Renal cortical epithelial cell (primary cell): ENCODE data around the gene PNMA8B. TPM values are rescaled to one million over a fixed set of nuclear protein-coding genes. Genes with fewer than 3 reads are reported as not detected.
"Not testable (repeated sequence)": the region's sequence is repeated elsewhere in the genome, so short reads cannot be mapped to it uniquely, and the experiment has no call there.

ENCODE experiments used
- DNase-seq: peaks from one replicate; pipeline ENCODE4 v3.0.0-alpha.2; 2011; ENCODE audit warnings: low read depth
- total RNA-seq: library from RNA; depleted of rRNA; stranded (reverse); fragments of >200 nt; gene quantifications from 2 replicates; pipeline ENCODE4 v1.2.3, GENCODE V29; 2014

PNMA8B gene, protein sequence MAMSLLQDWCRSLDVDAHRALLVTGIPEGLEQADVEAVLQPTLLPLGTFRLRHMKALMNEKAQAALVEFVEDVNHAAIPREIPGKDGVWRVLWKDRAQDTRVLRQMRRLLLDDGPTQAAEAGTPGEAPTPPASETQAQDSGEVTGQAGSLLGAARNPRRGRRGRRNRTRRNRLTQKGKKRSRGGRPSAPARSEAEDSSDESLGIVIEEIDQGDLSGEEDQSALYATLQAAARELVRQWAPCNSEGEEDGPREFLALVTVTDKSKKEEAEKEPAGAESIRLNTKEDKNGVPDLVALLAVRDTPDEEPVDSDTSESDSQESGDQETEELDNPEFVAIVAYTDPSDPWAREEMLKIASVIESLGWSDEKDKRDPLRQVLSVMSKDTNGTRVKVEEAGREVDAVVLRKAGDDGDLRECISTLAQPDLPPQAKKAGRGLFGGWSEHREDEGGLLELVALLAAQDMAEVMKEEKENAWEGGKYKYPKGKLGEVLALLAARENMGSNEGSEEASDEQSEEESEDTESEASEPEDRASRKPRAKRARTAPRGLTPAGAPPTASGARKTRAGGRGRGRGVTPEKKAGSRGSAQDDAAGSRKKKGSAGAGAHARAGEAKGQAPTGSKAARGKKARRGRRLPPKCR
- total RNA-seq = 0.35 and 0.85 TPM in 2 replicates

DNA sequence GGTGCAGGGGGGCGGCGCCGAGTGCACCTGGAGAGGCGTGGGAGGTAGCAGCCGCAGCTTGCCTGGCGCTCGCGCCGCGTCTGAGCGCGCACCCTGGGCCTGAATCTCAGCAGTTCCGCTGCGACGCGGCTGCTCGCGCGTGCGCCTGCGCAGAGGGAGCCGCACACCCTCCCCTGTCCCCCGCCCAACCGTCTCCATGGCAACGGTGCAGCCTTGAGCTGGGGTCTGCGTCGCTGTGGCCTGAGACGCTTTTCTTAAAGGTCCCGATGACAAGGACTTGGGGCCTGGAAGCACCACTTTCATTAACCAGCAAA is at the start of gene PNMA8B:
Gene PNMA8B, minus strand, starts transcription at position 82 of the 314 bp plus-strand sequence. CDS start 402 bp downstream, outside the sequence.
- no peak for DNase-seq

DNA sequence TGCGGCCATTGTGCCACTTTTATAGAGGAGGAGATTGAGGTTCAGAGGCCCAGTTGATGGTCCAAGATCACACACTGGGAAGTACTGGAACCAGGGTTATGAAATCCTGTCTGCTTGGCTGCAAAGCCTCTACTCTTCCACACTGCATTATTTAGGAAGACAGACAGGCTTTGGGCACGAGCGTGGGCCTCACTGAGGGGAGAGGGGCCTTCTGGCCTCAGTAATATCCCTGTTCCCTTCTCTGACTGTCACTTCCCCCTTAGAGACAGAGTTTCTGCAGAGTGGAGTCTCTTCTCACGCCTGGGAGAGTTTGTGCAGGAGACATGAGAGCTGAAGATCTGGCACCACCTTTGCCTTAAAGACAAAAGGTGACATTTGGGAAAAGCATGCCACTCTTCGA is 49.0 kb upstream of the PNMA8B start:
- no peak for DNase-seq

DNA sequence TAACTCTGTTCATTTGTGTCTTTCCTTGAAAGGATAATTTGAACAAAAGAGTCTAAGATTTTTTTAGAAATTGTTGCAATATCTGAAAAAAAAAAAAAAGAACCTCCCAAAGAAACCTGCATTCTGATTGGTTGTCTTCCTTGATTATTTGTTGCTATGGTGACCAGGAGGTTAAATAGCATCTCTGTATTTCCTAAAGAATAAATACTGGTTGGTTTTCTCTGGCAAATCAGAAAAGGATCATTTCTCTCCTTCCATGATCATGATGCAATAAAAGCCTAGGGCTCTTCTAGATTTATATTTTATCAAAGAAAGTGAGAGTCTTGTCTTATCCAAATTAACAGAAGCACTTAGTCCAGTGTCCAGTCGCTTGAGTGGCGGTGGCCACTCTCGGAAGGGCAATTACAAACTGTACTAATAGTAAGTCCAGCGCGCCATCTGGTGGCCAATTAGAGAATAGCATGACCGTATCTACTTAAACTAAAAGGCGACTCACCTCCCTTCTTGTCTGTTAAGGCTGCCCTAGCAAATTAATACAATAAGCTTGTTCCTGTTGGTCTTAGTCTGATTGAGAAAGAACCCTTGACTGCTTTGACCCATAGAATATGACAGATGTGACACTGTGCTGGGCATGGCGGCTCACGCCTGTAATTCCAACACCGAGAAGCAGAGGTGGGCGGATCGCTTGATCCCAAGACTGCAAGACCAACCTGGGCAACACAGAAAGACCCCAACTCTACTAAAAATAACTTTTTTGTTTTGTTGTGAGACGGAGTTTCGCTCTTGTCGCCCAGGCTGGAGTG is 47.0 kb upstream of the PNMA8B start:
- peak; percentile 79 for DNase-seq

DNA sequence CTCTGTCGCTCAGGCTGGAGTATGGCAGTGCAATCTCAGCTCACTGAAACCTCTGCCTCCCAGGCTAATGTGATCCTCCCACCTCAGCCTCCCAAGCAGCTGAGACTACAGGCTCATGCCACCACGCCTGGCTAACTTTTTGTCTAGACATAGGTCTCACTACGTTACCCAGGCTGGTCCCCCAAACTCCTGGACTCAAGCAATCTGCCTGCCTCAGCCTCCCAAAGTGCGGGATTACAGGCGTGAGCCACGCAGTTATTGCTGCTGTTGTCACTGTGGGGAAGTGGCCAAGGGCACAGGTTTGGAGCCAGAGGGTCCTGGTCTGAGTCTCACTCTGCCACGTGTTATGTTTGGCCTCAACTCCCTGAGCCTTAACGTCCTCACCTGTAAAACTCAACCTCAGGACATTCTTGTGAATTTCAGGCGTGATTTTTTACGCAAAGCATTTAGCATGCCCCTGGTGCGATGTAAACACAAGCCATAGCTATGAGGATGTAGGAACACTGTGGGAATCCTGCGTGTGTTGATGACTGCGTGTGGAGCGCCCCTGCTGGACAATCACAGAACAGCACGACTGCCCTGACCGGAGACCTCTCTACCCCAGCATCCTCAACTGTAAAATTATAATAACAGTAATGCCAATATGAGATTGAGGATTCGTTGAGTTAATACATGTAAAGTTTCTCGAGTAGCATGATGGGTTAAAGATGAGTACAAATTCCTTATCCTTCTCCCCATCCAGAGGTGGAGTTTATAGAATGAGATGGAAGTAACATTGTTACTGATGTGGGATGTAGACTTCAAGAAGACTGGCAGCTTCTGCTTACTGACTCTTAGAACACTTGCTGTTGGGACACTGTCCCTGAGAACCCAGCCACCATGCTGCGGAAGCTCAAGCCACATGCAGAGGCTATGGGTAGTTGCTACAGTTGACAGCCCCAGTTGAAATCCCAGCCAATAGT is 41.8 kb upstream of the PNMA8B start:
- peak; percentile 9 for DNase-seq

DNA sequence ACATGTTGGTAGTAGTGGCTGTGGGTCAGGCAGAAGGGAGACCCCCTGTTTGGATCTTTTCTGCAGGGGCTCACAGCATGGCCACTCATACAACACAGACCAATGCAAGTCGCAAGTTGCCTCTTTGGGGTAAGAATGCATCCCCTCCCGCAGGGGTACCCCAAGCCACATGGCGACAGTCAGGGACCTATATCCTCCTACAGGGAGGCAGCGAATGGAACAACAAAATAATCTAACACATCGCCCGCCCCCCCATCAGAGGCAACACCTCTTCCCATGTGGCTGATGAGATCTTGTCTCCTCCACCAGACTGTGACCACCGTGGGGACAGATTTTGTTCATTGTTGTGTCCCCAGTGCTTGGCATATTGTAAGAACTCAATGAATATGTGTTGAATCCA is 40.7 kb upstream of the PNMA8B start:
- DNase-seq = no peak

DNA sequence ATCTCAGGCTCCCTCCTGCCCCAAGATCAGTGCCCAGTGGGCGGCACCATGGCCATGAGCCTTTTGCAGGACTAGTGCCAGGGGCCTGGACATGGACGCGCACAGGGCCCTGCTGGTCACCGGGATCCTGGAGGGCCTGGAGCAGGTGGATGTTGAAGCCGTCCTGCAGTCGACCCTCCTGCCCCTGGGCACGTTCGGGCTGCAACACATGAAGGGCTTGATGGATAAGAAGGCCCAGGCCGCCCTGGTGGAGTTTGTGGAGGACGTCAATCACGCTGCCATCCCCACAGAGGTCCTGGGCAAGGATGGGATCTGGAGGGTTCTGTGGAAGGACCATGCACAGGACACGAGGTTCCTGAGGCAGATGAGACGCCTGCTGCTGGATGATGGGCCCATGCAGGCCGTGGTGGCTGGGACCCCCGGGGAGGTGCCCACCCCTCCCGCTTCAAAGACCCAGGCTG is 38.0 kb upstream of the PNMA8B start:
- no peak for DNase-seq

DNA sequence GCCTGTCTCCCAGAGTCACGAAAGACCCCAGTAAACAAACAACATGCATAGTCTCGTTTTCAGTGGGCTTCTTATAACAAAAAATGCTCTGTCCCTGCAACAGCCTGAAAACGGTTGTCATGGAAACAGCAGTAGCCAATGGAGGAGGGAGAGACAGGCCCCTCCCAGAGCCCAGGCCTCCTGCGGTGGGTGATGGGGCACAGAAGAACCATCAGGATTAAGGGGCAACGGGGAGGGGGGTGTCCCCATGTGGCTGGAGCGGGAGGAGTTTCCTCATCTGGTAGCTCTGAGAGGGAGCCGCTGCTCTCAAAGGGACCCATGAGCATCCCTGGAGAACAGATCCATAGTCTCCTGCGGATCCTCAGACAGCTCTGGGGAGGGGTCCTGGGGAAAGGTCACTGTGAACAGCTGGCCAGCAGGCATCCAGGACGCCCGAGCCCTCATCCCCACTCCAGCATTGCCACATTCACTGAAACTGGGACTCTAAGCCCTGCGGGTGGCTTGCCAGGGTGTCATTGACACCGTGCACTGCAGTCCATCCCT is 37.5 kb upstream of the PNMA8B start:
- no peak for DNase-seq

DNA sequence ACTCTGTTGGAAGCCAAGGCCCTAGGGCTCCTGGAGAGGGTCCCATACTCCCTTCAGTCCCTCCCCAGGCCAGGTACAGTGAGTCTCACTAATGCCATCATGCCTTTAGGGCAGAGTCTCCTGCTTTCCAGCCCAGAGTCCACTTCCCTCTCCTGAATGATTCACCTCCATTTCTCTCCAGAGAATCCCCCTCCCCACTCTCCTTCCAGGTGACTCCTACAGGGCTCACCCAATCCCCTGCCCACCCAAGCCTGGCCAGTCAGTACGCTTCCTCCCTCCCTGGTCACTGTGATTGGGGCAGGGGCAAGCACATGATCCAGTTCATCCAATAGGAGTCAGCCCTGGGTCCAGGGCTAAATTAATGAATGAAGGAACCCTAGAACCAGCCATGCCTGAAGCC is 35.0 kb upstream of the PNMA8B start:
- peak; percentile 53 for DNase-seq

DNA sequence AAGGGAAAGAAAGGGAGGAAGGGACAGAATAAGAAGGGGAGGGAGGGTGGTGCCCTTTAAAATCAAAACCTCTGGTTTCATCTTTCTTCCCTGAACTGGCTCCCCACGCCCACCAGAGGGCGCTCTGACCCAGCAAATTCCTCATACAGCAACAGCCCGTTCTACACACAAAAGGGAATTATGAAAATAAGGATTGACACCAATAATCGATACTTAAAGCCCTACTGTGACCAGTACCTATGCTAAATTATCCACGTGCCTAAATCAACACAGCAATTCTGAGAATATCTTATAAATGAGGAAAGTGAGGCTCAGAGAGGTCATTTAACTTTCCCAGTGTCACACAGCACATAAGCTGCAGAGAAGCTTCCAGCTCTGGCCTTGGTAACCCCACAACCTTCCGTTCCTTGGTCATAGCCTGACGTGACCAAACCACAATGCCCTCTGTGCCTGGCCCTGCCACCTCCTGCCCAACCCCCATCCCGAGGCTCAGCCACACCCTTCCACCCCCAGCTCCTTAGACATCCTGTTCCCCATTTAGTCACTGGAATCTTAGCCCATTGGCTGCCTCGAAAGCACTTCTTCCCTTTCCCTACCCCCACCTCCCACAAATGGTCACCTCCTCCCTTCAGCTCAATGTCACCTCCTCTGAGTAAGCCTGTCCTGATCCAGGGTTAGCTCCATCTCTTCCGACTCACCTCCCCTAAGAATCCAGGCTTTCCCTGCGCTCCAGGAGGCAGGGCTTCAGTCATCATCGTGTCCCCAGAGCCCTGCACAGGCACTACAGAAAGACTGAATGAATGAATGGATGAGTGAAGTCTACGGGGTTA is 34.2 kb upstream of the PNMA8B start:
- DNase-seq = peak; percentile 59

DNA sequence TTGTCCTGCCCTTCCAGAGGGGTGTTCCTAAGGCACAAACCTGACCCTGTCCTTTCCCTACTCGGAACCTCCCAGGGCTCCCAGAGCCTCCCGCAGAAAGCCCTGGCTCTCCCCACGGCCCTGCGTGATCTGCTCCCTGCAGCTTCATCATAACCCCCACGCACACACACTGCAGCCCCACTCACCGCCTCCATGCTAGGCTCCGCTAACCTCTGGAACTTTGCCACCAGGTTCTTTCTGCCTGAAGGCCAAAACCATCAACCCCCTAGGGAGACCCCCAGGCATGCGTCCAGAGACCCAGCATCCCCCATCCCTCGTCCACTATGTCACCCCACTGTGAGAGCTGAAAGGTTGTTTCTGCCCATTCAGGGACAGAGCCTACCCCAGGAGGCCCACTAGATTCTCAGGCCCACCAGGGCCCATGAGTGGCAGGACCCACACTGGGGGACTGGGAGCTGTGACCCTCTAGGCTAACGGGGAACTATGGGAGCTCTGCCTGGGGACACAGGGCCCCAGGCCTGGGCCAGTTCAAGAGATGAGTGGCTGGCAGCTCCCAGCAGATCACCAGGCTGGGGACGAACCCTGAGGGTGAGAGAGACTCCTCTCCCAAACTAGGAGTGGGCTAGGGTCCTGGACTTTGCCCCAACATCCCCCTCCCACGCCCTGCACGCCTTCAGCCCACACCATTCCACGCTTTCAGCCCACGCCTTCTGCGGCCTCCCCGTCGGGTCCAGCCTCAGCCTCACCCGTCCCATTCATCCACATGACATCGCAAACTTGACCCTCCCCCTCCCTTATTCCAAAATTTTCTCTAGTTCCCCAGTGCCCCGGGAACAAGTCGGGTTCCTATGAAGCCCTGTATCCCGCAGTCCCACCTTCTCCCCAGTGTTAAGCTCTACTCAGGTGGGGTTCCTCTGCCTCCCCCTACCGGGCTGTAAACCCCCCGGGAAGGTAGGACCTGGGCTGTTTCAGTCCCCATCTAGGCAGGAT is 33.2 kb upstream of the PNMA8B start:
- no peak for DNase-seq

DNA sequence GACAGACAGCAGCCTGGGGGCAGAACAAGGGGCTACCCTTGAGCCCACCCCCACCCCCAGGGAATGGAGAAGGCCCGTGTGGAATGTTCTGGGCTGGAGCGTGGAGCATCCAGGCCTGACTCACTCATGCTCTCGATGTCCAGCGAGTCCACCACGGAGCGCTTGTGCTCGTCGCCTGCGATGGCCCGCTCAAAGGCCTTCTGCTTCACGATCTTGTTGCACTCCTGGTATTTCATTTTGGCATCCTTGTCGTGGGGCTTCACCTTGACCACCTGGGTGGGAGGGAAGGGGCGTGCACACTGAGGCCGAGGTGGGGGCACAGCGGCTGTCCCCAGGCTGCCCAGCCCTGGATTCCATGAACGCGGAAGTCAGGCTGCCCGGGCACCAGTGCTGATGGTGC is 31.1 kb upstream of the PNMA8B start:
- not testable (repeated sequence) for DNase-seq

DNA sequence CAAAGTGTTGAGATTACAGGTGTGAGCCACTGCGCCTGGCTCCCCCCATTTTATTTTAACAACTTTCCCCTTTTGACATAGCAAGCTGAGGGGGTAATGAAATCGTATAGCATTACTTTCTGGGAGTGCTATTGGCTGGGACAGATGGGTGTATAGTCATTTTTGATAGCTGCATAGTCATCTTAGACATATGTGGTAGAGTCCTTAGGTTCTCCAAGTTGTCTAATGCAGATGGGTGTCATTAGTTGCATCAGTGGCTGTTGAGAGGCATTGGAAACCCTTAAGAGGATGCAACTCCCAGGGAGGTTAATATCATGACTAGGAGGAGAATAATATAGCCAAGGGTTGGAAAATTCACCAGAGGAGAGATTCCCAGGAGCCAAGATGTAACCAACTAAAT is 28.6 kb upstream of the PNMA8B start:
- no peak for DNase-seq

DNA sequence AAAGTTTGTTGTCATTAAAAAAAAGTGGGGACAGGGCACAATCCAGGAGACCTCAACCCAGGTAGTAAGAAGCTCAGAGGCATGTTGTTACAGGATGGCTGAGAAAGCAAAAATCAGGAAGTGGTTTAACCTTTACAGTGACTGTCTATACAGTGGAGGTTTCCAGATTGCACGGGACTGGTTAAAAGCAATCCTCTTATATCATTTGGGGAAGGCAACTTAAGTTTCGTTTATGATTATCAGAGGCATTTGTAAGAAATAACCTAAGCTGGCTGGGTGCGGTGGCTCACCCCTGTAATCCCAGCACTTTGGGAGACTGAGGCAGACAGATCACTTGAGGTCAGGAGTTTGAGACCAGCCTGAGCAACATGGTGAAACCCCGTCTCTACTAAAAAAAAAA is 27.3 kb upstream of the PNMA8B start:
- DNase-seq = not testable (repeated sequence)

DNA sequence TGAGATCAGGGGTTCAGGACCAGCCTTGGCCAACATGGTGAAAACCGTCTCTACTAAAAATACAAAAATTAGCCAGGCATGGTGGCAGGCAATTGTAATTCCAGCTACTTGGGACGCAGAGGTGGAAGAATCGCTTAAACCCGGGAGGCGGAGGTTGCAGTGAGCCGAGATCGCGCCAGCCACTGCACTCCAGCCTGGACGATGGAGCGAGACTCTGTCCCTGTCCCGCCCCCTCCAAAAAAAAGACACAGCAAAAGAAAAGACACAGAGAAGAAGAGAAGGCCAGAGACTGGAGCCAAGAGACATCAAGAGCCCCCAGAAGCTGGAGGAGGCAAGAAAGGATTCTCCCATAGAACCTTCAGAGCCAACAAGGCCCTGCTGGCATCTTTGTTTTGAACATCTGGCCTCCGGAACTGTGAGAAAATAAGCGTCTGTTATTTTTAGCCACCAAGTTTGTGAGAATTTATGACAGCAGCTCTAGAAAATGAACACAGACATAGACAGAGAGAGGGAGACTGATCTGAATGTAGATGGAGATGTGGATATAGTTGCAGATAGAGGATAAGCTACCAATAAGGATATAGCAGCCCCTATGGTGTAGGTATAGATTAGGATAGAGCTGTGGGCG is 25.7 kb upstream of the PNMA8B start:
- no peak for DNase-seq

DNA sequence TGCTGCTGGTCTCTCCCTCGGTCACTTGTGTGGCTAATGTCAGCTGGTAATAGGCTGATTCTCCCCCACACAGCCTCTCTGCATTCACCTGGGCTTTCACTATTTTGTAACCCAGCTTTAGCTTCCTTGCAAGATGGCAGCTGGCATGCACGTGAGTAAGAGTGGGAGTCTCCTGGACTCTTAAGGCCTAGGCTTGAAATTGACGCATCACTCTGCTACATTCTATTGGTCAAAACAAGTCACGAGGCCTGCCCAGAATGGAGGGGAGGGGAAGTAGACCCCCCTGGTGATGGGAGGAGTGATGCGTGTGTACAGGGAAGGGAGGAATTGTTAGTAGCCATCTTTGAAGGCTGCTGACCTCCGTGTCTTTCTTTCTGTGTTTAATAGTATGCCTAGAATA is 24.9 kb upstream of the PNMA8B start:
- DNase-seq = no peak

DNA sequence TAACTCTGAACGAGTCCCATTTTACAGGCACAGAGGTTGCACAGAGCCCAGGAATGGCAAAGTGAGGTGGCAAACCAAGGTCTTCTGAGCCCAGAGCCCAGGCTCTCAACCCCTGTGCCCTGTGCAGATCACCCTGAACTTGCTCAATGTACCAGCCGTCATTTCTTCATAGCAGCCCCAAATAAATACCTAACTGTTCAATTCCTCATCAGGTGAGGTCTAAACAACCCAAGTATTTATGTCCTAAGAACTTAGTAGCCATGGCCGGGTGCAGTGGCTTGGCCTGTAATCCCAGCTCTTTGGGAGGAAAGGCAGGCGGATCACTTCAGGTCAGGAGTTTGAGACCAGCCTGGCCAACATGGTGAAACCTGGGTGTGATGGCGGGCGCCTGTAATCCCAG is 21.8 kb upstream of the PNMA8B start:
- no peak for DNase-seq

DNA sequence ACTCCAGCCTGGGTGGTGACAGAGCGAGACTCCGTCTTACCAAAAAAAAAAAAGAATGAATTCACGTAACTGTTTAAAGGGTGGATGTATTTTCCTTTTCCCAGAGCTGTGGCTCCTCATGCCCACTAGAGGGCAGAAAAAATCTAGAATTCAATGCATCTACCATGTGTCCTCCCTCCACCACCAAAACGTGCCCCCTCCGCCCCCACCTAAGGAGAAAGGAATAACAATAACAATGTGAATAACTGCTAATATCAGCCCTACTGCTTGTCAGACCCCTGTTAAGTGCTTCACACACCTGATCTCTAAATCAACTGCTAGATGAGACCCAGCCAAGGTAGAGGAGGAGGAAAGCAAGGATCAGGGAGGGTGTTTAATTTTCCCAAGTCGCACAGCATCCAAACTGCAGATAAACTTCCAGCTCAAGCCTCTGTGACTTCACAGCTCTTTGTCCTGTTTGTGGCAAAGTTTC is 20.2 kb upstream of the PNMA8B start:
- DNase-seq = peak; percentile 41

DNA sequence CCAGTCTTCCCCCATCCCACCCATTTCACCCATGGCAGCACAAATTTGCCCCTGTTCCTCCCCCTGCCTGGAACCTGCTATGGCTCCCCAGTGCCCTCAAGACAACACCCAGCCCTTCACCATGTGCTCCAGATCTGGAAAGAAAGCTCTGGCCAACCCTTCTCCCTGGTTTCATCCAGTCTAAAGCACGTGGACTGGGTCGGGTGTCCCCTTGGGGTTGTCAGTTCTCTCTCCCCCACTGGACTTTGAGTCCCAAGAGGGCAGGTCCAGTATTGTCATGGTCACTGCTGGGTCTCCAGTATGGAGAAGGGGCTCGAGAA is 19.6 kb upstream of the PNMA8B start:
- DNase-seq = no peak
